GM06990 (cell line): ENCODE measurements around the gene FAM107B.
"Not testable (repeated sequence)": the region's sequence is repeated elsewhere in the genome, so short reads cannot be mapped to it uniquely, and the experiment has no call there.

Experiments used
- DNase-seq: peaks from one replicate; pipeline ENCODE4 v3.0.0-alpha.2; 2011; ENCODE audit not compliant: insufficient read length; ENCODE audit errors: extremely low read depth
- H3K27me3 ChIP-seq: replicated peaks from 2 replicates; pipeline ENCODE4 v1.6.0; 2011; ENCODE audit warnings: low read length; ENCODE audit not compliant: control insufficient read depth, insufficient read depth
- H3K36me3 ChIP-seq: 2 replicates; pipeline ENCODE4 v1.5.1; 2011; ENCODE audit warnings: low read length; ENCODE audit not compliant: control insufficient read depth, insufficient read depth
- H3K4me3 ChIP-seq: replicated peaks from 2 replicates; pipeline ENCODE4 v1.5.1; 2011; ENCODE audit warnings: low read depth, mild to moderate bottlenecking, control low read depth, low read length
- CTCF ChIP-seq: IDR thresholded peaks from 2 replicates; pipeline ENCODE4 v1.5.1; 2011; ENCODE audit warnings: low read length, control low read depth, mild to moderate bottlenecking, inconsistent platforms; ENCODE audit not compliant: insufficient read depth, poor library complexity, severe bottlenecking

FAM107B gene

GRCh38 chr10:14688606-14689005 is 86.1 kb downstream of the FAM107B start:
- no peaks in the 10 kb centered on the region for H3K36me3 ChIP-seq
- TF ChIP-seq CTCF = no peak
- H3K4me3 ChIP-seq = no peak overlapping the region
- H3K27me3 ChIP-seq = peaks cover 1% of the 10 kb centered on the region; the same call in 1 of the 2 replicates
- DNase-seq = no peak

DNA sequence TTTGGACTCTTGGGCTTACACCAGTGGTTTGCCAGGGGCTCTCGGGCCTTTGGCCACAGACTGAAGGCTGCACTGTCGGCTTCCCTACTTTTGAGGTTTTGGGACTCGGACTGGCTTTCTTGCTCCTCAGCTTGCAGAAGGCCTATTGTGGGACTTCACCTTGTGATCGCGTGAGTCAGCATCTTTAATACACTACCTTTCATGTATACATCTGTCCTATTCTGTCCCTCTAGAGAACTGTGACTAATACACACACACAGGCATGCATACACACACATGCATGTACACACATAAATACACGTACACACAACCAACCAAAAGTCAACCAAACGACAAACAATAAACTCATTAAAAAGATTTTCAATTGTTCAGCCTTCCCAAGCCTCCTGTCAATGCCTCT is 86.5 kb downstream of the FAM107B start:
- H3K27me3 ChIP-seq, H3K36me3 ChIP-seq, H3K4me3 ChIP-seq, DNase-seq: not testable (repeated sequence)

DNA sequence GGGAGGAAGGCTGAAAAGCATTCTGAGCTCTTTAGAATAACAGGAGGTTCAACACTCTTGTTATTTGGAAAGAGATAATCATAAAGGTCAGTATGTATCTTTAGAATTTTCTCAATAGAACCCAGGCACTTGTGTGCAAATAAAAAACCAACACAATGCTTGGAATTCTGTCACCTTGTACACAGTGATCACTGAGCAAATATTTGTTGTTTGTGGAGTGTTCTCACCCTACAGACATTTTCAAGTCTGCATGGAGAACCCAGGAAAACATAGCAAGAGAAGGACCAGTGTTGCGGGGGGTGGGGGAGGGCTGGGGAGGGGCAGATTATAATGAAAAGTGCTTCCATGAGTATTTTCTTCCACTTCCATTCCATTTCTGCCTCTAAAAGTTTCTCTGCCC is 87.4 kb downstream of the FAM107B start:
- peaks cover 1% of the 10 kb centered on the region; the same call in 1 of the 2 replicates for H3K27me3 ChIP-seq
- H3K36me3 ChIP-seq = no peaks in the 10 kb centered on the region
- TF ChIP-seq CTCF = no peak
- H3K4me3 ChIP-seq = no peak overlapping the region
- no peak for DNase-seq

- TF ChIP-seq CTCF = no peak
- no peak for DNase-seq
Observed at GRCh38 chr10:14686356-14686755, 88.3 kb downstream of the FAM107B start.

GRCh38 chr10:14684354-14684753 is 90.3 kb downstream of the FAM107B start:
- Histone ChIP-seq H3K27me3 (no peaks in the 10 kb centered on the region), H3K36me3 (no peaks in the 10 kb centered on the region), H3K4me3 (no peak overlapping the region)
- no peak for TF ChIP-seq CTCF
- DNase-seq = no peak

More at GRCh38 chr10:14686356-14686755, 88.3 kb downstream of the FAM107B start:
- no peaks in the 10 kb centered on the region for H3K36me3 ChIP-seq
- H3K27me3 ChIP-seq = peaks cover 1% of the 10 kb centered on the region; the same call in 1 of the 2 replicates
- H3K4me3 ChIP-seq = no peak overlapping the region

DNA sequence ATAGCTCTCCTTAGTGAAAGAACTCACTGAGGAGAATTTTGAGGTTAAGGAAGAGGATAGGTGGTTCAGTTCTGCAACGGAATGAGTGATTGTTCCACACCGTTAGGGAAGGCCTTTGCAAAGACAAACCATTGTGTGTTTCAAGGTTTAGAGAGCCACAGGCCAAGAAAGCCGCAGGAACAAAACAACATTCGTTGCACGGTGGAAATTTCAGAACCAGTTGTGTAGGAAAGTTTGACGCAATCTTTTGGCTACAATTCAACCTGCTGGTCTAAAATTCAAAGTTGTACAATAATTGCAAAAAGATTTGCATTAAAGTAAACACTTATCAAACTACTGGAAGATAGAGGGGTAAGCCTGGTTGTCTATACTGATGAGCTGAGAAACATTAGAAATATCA is 91.4 kb downstream of the FAM107B start:
- Histone ChIP-seq H3K4me3 (no peak overlapping the region), H3K36me3 (no peaks in the 10 kb centered on the region), H3K27me3 (no peaks in the 10 kb centered on the region)
- no peak for DNase-seq
- TF ChIP-seq CTCF = no peak
